ENCODE measurements around the gene CELF4.

Gene CELF4

DNA sequence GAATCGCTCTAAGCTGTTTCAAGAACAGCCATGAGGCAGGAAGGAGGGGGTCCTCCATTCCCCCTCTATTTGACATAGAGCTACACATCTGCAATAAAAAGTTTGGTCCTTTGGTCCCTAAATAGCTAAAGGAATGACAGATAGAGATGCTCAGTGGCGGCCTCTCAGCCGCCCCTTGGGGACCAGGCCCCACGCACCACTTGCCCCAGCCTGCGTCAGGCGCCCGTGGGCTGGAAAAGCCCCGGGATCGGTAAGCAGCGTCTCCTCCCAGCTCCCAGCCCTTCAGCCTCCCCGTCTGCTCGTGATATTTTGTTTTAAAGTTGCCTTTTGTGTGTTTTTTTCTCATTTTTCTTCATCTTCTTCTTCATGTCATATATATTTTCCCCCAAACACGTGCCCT, 321.0 kb downstream of the CELF4 start:
- H4K20me1 ChIP-seq (ENCODE audit: insufficient read depth, low read length) = no peaks in the 10 kb centered on the region
- no peak overlapping the region for H2AFZ ChIP-seq (ENCODE audit: low read depth, low read length)
- ATAC-seq (ENCODE audit: insufficient read depth, low read depth) = no peak
- H3K27me3 ChIP-seq (ENCODE audit: insufficient read depth, low read length, poor library complexity) = no peaks in the 10 kb centered on the region
- no peak overlapping the region for H3K4me2 ChIP-seq (ENCODE audit: insufficient read depth, low read length)
- H3K4me1 ChIP-seq (ENCODE audit: insufficient read depth, low read length) = no peaks in the 10 kb centered on the region
- no peak overlapping the region for H3K27ac ChIP-seq (ENCODE audit: low read length)
- H3K4me3 ChIP-seq (ENCODE audit: low read depth in 1 of 2, low read length in 2 of 2) = no peak overlapping the region
- no peaks in the 10 kb centered on the region for H3K9me3 ChIP-seq (ENCODE audit: insufficient read depth, low read length, severe bottlenecking)
- H3K9ac ChIP-seq (ENCODE audit: low read depth, low read length) = no peak overlapping the region
- no peaks in the 10 kb centered on the region for H3K79me2 ChIP-seq (ENCODE audit: insufficient read depth, low read length)
- DNase-seq = no peak
- no peaks in the 10 kb centered on the region for H3K36me3 ChIP-seq (ENCODE audit: insufficient read depth, low read length)
- TF ChIP-seq, protein P1, sequence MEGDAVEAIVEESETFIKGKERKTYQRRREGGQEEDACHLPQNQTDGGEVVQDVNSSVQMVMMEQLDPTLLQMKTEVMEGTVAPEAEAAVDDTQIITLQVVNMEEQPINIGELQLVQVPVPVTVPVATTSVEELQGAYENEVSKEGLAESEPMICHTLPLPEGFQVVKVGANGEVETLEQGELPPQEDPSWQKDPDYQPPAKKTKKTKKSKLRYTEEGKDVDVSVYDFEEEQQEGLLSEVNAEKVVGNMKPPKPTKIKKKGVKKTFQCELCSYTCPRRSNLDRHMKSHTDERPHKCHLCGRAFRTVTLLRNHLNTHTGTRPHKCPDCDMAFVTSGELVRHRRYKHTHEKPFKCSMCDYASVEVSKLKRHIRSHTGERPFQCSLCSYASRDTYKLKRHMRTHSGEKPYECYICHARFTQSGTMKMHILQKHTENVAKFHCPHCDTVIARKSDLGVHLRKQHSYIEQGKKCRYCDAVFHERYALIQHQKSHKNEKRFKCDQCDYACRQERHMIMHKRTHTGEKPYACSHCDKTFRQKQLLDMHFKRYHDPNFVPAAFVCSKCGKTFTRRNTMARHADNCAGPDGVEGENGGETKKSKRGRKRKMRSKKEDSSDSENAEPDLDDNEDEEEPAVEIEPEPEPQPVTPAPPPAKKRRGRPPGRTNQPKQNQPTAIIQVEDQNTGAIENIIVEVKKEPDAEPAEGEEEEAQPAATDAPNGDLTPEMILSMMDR (IDR thresholded peaks at IDR 0.05; ENCODE audit: borderline replicate concordance, extremely low read depth, low read length, poor library complexity, severe bottlenecking) = no peak
- TF ChIP-seq EZH2 (IDR thresholded peaks at IDR 0.05; ENCODE audit: borderline replicate concordance, low read depth, low read length, severe bottlenecking) = no peak

DNA sequence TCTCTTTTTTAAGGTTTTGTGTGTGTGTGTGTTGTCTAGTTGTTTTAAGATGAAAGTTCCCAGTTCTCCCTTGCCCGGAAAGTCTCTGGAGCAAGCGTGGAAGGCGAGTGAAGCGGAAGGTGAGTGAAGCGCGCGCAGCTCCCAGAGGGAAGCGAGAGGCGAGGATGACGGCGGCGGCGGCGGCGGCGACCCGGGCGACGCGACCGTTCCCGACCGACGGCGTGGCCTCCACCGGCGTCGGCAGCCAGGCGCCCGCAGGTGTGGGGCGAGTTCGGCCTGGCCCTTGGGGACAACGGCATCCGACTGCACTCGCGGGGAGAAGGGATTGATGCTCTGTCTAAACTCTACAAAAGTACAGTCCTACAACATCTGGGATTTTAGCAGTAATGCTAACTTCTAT, 321.9 kb downstream of the CELF4 start:
- H3K4me1 ChIP-seq (ENCODE audit: insufficient read depth, low read length) = no peaks in the 10 kb centered on the region
- no peaks in the 10 kb centered on the region for H3K9me3 ChIP-seq (ENCODE audit: insufficient read depth, low read length, severe bottlenecking)
- no peaks in the 10 kb centered on the region for H3K36me3 ChIP-seq (ENCODE audit: insufficient read depth, low read length)
- H3K4me3 ChIP-seq (ENCODE audit: low read depth in 1 of 2, low read length in 2 of 2) = no peak overlapping the region
- ATAC-seq (ENCODE audit: insufficient read depth, low read depth) (no peak), DNase-seq (no peak)
- H2AFZ ChIP-seq (ENCODE audit: low read depth, low read length) = no peak overlapping the region
- no peaks in the 10 kb centered on the region for H4K20me1 ChIP-seq (ENCODE audit: insufficient read depth, low read length)
- no peaks in the 10 kb centered on the region for H3K27me3 ChIP-seq (ENCODE audit: insufficient read depth, low read length, poor library complexity)
- H3K4me2 ChIP-seq (ENCODE audit: insufficient read depth, low read length) = no peak overlapping the region
- H3K79me2 ChIP-seq (ENCODE audit: insufficient read depth, low read length) = no peaks in the 10 kb centered on the region
- no peak for TF ChIP-seq EZH2 (IDR thresholded peaks at IDR 0.05; ENCODE audit: borderline replicate concordance, low read depth, low read length, severe bottlenecking)
- TF ChIP-seq, protein P1 (IDR thresholded peaks at IDR 0.05; ENCODE audit: borderline replicate concordance, extremely low read depth, low read length, poor library complexity, severe bottlenecking) = no peak
- H3K9ac ChIP-seq (ENCODE audit: low read depth, low read length) = no peak overlapping the region
- H3K27ac ChIP-seq (ENCODE audit: low read length) = no peak overlapping the region

DNA sequence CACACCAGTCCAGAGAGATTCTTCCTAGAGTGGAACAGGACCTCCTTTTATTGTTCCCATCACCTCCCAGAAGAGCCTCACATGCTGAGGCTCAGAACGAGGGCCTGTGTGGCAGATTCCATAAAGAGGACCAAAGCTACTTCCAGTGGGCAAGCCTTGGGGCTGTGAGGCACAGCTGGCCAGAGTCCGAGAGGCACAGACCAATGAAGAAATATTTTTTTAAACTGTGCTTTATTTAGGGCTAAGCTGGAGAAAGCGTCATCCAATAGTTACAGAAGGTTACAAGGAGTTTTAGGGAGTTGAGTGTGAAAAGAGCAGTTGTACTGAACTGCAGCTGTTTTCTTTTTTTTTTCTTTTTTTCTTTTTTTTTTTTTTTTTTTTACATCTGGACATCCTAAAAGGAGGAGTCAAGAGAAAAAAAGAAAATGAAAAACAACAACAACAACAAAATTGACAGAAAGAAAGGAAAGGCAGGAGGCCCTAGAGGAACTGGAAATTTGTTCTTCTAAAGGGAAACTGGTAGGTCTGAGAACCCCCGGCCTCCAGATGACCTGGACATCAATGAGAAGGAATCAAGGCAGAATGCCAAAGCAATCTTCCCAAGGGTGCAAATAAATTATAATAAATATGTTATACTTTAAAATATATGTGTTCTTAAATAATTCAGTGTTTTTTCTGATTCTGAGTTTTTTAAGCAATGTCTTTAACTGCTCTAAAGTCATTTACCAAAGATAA, 322.6 kb downstream of the CELF4 start:
- no peaks in the 10 kb centered on the region for H3K9me3 ChIP-seq (ENCODE audit: insufficient read depth, low read length, severe bottlenecking)
- no peaks in the 10 kb centered on the region for H3K36me3 ChIP-seq (ENCODE audit: insufficient read depth, low read length)
- no peak for DNase-seq
- no peak overlapping the region for H3K27ac ChIP-seq (ENCODE audit: low read length)
- ATAC-seq (ENCODE audit: insufficient read depth, low read depth) = no peak
- H2AFZ ChIP-seq (ENCODE audit: low read depth, low read length) = no peak overlapping the region
- no peak for TF ChIP-seq EZH2 (IDR thresholded peaks at IDR 0.05; ENCODE audit: borderline replicate concordance, low read depth, low read length, severe bottlenecking)
- TF ChIP-seq, protein P1 (IDR thresholded peaks at IDR 0.05; ENCODE audit: borderline replicate concordance, extremely low read depth, low read length, poor library complexity, severe bottlenecking) = no peak
- no peaks in the 10 kb centered on the region for H3K27me3 ChIP-seq (ENCODE audit: insufficient read depth, low read length, poor library complexity)
- no peaks in the 10 kb centered on the region for H4K20me1 ChIP-seq (ENCODE audit: insufficient read depth, low read length)
- H3K4me3 ChIP-seq (ENCODE audit: low read depth in 1 of 2, low read length in 2 of 2) = no peak overlapping the region
- H3K79me2 ChIP-seq (ENCODE audit: insufficient read depth, low read length) = no peaks in the 10 kb centered on the region
- no peak overlapping the region for H3K4me2 ChIP-seq (ENCODE audit: insufficient read depth, low read length)
- H3K4me1 ChIP-seq (ENCODE audit: insufficient read depth, low read length) = no peaks in the 10 kb centered on the region
- H3K9ac ChIP-seq (ENCODE audit: low read depth, low read length) = no peak overlapping the region

Measured in DND-41 (cell line).